Measurements from ENCODE around the gene SFT2D3.

Gene SFT2D3

DNA sequence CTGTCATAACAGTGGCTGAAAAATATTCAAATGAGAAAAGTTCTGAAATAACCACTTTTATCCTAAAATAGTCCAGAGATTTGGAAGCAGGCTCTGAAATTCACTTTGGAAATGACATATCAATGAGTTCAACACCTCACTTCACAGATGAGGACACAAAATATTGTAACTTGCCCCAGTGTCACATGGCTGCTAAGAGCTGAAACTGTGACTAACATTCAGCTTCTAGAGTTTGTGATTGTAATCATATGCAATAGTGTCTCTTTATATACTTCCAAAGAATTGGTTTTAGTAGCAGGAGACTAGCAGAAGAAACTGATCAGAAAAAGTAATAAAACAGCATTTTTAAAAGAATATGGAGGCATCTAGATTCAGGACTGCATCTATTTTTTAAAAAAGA is 52.1 kb downstream of the SFT2D3 start:
- Mint-ChIP-seq H3K4me3 (no peak overlapping the region), H3K36me3 (ENCODE audit: low read depth) (peaks cover 31% of the 10 kb centered on the region), H3K9me3 (no peaks in the 10 kb centered on the region), H3K4me1 (ENCODE audit: low read depth) (peaks cover 13% of the 10 kb centered on the region), H3K27me3 (no peaks in the 10 kb centered on the region), H3K27ac (no peak overlapping the region)
- intact Hi-C loops (cut with micrococcal nuclease), result no loop called here

DNA sequence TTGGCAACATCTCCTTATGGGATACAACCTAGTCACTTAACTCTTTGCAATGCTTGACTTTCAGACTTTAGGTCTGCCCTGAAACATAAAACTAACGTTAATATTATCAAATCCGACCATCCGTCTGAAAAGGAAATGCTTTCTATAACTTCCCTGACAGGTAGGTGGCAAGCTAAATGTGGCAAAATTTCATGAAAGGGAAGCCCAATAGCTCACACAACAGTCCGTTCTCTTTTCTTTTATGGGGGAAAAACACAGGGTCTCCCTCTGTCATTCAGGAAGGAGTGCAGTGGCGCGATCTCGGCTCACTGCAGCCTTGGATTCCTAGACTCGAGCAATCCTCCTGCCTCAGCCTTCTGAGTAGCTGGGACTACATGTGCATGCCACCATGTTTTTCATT is 52.9 kb downstream of the SFT2D3 start:
- peaks cover 36% of the 10 kb centered on the region for H3K36me3 Mint-ChIP-seq (ENCODE audit: low read depth)
- intact Hi-C loops (cut with micrococcal nuclease), result no loop called here
- H3K27ac Mint-ChIP-seq, result no peak overlapping the region
- H3K9me3 Mint-ChIP-seq, result no peaks in the 10 kb centered on the region
- no peak overlapping the region for H3K4me3 Mint-ChIP-seq
- H3K27me3 Mint-ChIP-seq, result no peaks in the 10 kb centered on the region
- peaks cover 9% of the 10 kb centered on the region for H3K4me1 Mint-ChIP-seq (ENCODE audit: low read depth)
